HCT116 (cell line): ENCODE data around the gene MFSD1.

Source experiments
- CBX3 ChIP-seq: IDR thresholded peaks from 2 replicates; pipeline ENCODE4 v1.6.1; 2012; ENCODE audit warnings: low read depth
- CEBPB ChIP-seq: IDR thresholded peaks from 2 replicates; pipeline ENCODE4 v1.6.1; 2012; ENCODE audit warnings: low read depth
- CTCF ChIP-seq, 3 experiments: fragments of 200-600 bp in 1 of 3; sonication (generic) in 1 of 3; IDR thresholded peaks in 2 of 3; conservative IDR thresholded peaks in 1 of 3; 2 replicates each; pipeline ENCODE4 v1.5.1; 2012 to 2017; ENCODE audit warnings: low read depth in 2 of 3, low read length in 2 of 3, antibody characterized with exemption in 1 of 3, borderline replicate concordance in 1 of 3, control low read depth in 1 of 3, mild to moderate bottlenecking in 1 of 3, mixed read lengths in 1 of 3, mixed run types in 1 of 3, moderate library complexity in 1 of 3; ENCODE audit not compliant: insufficient read depth in 1 of 3
- EGR1 ChIP-seq: IDR thresholded peaks from 2 replicates; pipeline ENCODE4 v1.6.1; 2012; ENCODE audit warnings: low read depth
- EZH2 ChIP-seq: fragments of 200-600 bp; sonication (generic); IDR thresholded peaks from 2 replicates; pipeline ENCODE4 v1.6.1; 2017; ENCODE audit warnings: antibody characterized with exemption, mixed run types
- EZH2phosphoT487 ChIP-seq: fragments of 200-600 bp; IDR thresholded peaks from 2 replicates; pipeline ENCODE4 v1.6.1; 2018; ENCODE audit warnings: antibody characterized with exemption, borderline replicate concordance
- JUND ChIP-seq: IDR thresholded peaks from 2 replicates; pipeline ENCODE4 v1.6.1; 2012
- POLR2A ChIP-seq: IDR thresholded peaks from 2 replicates; pipeline ENCODE4 v1.7.0; 2011; ENCODE audit warnings: borderline replicate concordance; ENCODE audit not compliant: insufficient read depth, insufficient read length; ENCODE audit errors: extremely low read depth
- SIN3A ChIP-seq: IDR thresholded peaks from 2 replicates; pipeline ENCODE4 v1.6.1; 2012; ENCODE audit warnings: low read depth

- TF ChIP-seq CTCF (IDR thresholded peaks at IDR 0.05 in 2 of 3, conservative IDR thresholded peaks at IDR 0.05 in 1 of 3; ENCODE audit: borderline replicate concordance in 1 of 3, insufficient read depth in 1 of 3, low read depth in 2 of 3, low read length in 2 of 3) (no peak), EZH2phosphoT487 (no peak), SIN3A (no peak), EGR1 (no peak), JUND (no peak), POLR2A (no peak), CBX3 (no peak), EZH2 (no peak), CEBPB (no peak)
Observed at GRCh38 chr3:158774965-158775364, 26.9 kb upstream of the MFSD1 start.
